T-helper 17 cell (primary cell): ENCODE data around the gene EPB41L4B. TPM values are rescaled to one million over a fixed set of nuclear protein-coding genes. Genes with fewer than 3 reads are reported as not detected.

Experiments used
- ATAC-seq: fragments of 150-1000 bp; cut with Tn5 transposase; 2 replicates; pipeline ENCODE4 v1.10.0; 2021; ENCODE audit warnings: mild to moderate bottlenecking, moderate library complexity
- DNase-seq, 3 donors: peaks; one replicate each; pipeline versions ENCODE4 v3.0.0 to v3.0.0-alpha.2; 2020 to 2021
- H3K9me3 ChIP-seq: one replicate; pipeline ENCODE4 v1.7.0; 2013; ENCODE audit warnings: low read length, mild to moderate bottlenecking; ENCODE audit not compliant: control insufficient read depth, poor library complexity, severe bottlenecking
- H3K27ac Mint-ChIP-seq: one replicate; pipeline ENCODE4 v1.8.0; 2022; ENCODE audit warnings: mild to moderate bottlenecking, moderate library complexity, mixed read lengths
- H3K27me3 Mint-ChIP-seq: one replicate; pipeline ENCODE4 v1.8.0; 2022; ENCODE audit warnings: mixed read lengths
- H3K36me3 Mint-ChIP-seq: one replicate; pipeline ENCODE4 v1.8.0; 2022; ENCODE audit warnings: low read depth, mixed read lengths
- H3K4me1 Mint-ChIP-seq: one replicate; pipeline ENCODE4 v1.8.0; 2022; ENCODE audit warnings: mild to moderate bottlenecking, mixed read lengths
- H3K4me3 Mint-ChIP-seq: one replicate; pipeline ENCODE4 v1.8.0; 2022; ENCODE audit warnings: mild to moderate bottlenecking, moderate library complexity, mixed read lengths
- total RNA-seq, 4 donors: library from RNA in 2 of 4; stranded (reverse) in 2 of 4; gene quantifications; one replicate each; pipeline ENCODE4 v1.2.3 and lab custom pipeline; 2022 to 2026

Gene EPB41L4B
- total RNA-seq, 2 donors from 2014 or later = not detected

GRCh38 chr9:109179801-109180523, 140.9 kb downstream of the EPB41L4B start:
- H3K4me3 Mint-ChIP-seq = no peak overlapping the region
- peaks cover 9% of the 10 kb centered on the region for H3K27me3 Mint-ChIP-seq
- H3K4me1 Mint-ChIP-seq = peaks cover 6% of the 10 kb centered on the region
- DNase-seq (no peak), ATAC-seq (no peak)
- H3K9me3 ChIP-seq = no peaks in the 10 kb centered on the region
- H3K27ac Mint-ChIP-seq = peak overlapping the region; percentile 56
- no peaks in the 10 kb centered on the region for H3K36me3 Mint-ChIP-seq

- H3K4me1 Mint-ChIP-seq = peaks cover 6% of the 10 kb centered on the region
- H3K27ac Mint-ChIP-seq = no peak overlapping the region
- no peaks in the 10 kb centered on the region for H3K9me3 ChIP-seq
- DNase-seq (no peak), ATAC-seq (no peak)
- no peaks in the 10 kb centered on the region for H3K36me3 Mint-ChIP-seq
- peaks cover 11% of the 10 kb centered on the region for H3K27me3 Mint-ChIP-seq
- no peak overlapping the region for H3K4me3 Mint-ChIP-seq
Observed at GRCh38 chr9:109176963-109177362, 143.9 kb downstream of the EPB41L4B start.

GRCh38 chr9:109176386-109176785, 144.5 kb downstream of the EPB41L4B start:
- Mint-ChIP-seq H3K4me1 (peaks cover 4% of the 10 kb centered on the region), H3K27ac (no peak overlapping the region), H3K36me3 (no peaks in the 10 kb centered on the region), H3K4me3 (no peak overlapping the region), H3K27me3 (peaks cover 16% of the 10 kb centered on the region)
- ATAC-seq = no peak
- no peaks in the 10 kb centered on the region for H3K9me3 ChIP-seq
- DNase-seq = no peak

- ATAC-seq (no peak), DNase-seq (no peak)
- peaks cover 29% of the 10 kb centered on the region for H3K27me3 Mint-ChIP-seq
- H3K4me3 Mint-ChIP-seq = no peak overlapping the region
- no peaks in the 10 kb centered on the region for H3K36me3 Mint-ChIP-seq
- no peak overlapping the region for H3K27ac Mint-ChIP-seq
- no peaks in the 10 kb centered on the region for H3K9me3 ChIP-seq
- H3K4me1 Mint-ChIP-seq = no peaks in the 10 kb centered on the region
Observed at GRCh38 chr9:109172935-109173334, 147.9 kb downstream of the EPB41L4B start.

GRCh38 chr9:109171926-109172325, 148.9 kb downstream of the EPB41L4B start:
- DNase-seq (no peak), ATAC-seq (no peak)
- H3K36me3 Mint-ChIP-seq = peaks cover 3% of the 10 kb centered on the region
- H3K4me1 Mint-ChIP-seq = peaks cover 2% of the 10 kb centered on the region
- no peak overlapping the region for H3K4me3 Mint-ChIP-seq
- no peaks in the 10 kb centered on the region for H3K9me3 ChIP-seq
- H3K27me3 Mint-ChIP-seq = peaks cover 38% of the 10 kb centered on the region
- H3K27ac Mint-ChIP-seq = no peak overlapping the region

GRCh38 chr9:109168170-109168569, 152.7 kb downstream of the EPB41L4B start:
- ATAC-seq = no peak
- Mint-ChIP-seq H3K36me3 (peaks cover 3% of the 10 kb centered on the region), H3K4me3 (no peak overlapping the region), H3K27ac (no peak overlapping the region), H3K4me1 (peaks cover 2% of the 10 kb centered on the region), H3K27me3 (peaks cover 66% of the 10 kb centered on the region)
- DNase-seq = no peak
- no peaks in the 10 kb centered on the region for H3K9me3 ChIP-seq

GRCh38 chr9:109167716-109168115, 153.1 kb downstream of the EPB41L4B start:
- peak overlapping the region; percentile 81 for H3K4me3 Mint-ChIP-seq
- ATAC-seq = no peak
- H3K27ac Mint-ChIP-seq = no peak overlapping the region

GRCh38 chr9:109166771-109167601, 153.9 kb downstream of the EPB41L4B start, which contains the start of gene FRRS1L:
Gene FRRS1L (minus strand): TSS chr9:109167249. CDS start chr9:109167138, 111 bp downstream.
- DNase-seq = no peak

More at GRCh38 chr9:109167716-109168115, 153.1 kb downstream of the EPB41L4B start:
- no peak for DNase-seq
- H3K27me3 Mint-ChIP-seq = peaks cover 71% of the 10 kb centered on the region
- H3K36me3 Mint-ChIP-seq = peaks cover 3% of the 10 kb centered on the region
- H3K9me3 ChIP-seq = no peaks in the 10 kb centered on the region
- H3K4me1 Mint-ChIP-seq = peaks cover 2% of the 10 kb centered on the region

GRCh38 chr9:109166171-109166770, 154.6 kb downstream of the EPB41L4B start:
- H3K27me3 Mint-ChIP-seq = peaks cover 63% of the 10 kb centered on the region
- H3K27ac Mint-ChIP-seq = no peak overlapping the region
- H3K9me3 ChIP-seq = no peaks in the 10 kb centered on the region
- H3K36me3 Mint-ChIP-seq = peaks cover 3% of the 10 kb centered on the region
- peaks cover 2% of the 10 kb centered on the region for H3K4me1 Mint-ChIP-seq
- H3K4me3 Mint-ChIP-seq = peak overlapping the region; percentile 22
- ATAC-seq = no peak
- no peak for DNase-seq

More at GRCh38 chr9:109166771-109167601, 153.9 kb downstream of the EPB41L4B start, which contains the start of gene FRRS1L:
- peaks cover 3% of the 10 kb centered on the region for H3K36me3 Mint-ChIP-seq
- H3K27me3 Mint-ChIP-seq = peaks cover 70% of the 10 kb centered on the region
- H3K9me3 ChIP-seq = no peaks in the 10 kb centered on the region
- H3K27ac Mint-ChIP-seq = no peak within 1 kb of the TSS
- H3K4me3 Mint-ChIP-seq = peak within 1 kb of the TSS; percentile 81
- peaks cover 2% of the 10 kb centered on the region for H3K4me1 Mint-ChIP-seq
- no peak for ATAC-seq

GRCh38 chr9:109164042-109164441, 156.8 kb downstream of the EPB41L4B start:
- H3K27me3 Mint-ChIP-seq = peaks cover 52% of the 10 kb centered on the region
- H3K36me3 Mint-ChIP-seq = peaks cover 6% of the 10 kb centered on the region
- no peak overlapping the region for H3K27ac Mint-ChIP-seq
- DNase-seq (no peak), ATAC-seq (no peak)
- H3K4me3 Mint-ChIP-seq = no peak overlapping the region
- no peaks in the 10 kb centered on the region for H3K9me3 ChIP-seq
- peaks cover 2% of the 10 kb centered on the region for H3K4me1 Mint-ChIP-seq

GRCh38 chr9:109163194-109163593, 157.7 kb downstream of the EPB41L4B start:
- Mint-ChIP-seq H3K27ac (no peak overlapping the region), H3K36me3 (peaks cover 6% of the 10 kb centered on the region), H3K4me1 (peaks cover 2% of the 10 kb centered on the region), H3K4me3 (no peak overlapping the region), H3K27me3 (peaks cover 46% of the 10 kb centered on the region)
- DNase-seq (no peak), ATAC-seq (no peak)
- H3K9me3 ChIP-seq = no peaks in the 10 kb centered on the region

- peaks cover 6% of the 10 kb centered on the region for H3K36me3 Mint-ChIP-seq
- peaks cover 41% of the 10 kb centered on the region for H3K27me3 Mint-ChIP-seq
- no peak for ATAC-seq
- H3K4me3 Mint-ChIP-seq = no peak overlapping the region
- no peak overlapping the region for H3K27ac Mint-ChIP-seq
- H3K9me3 ChIP-seq = no peaks in the 10 kb centered on the region
- peaks cover 2% of the 10 kb centered on the region for H3K4me1 Mint-ChIP-seq
- no peak for DNase-seq
Observed at GRCh38 chr9:109162677-109163076, 158.2 kb downstream of the EPB41L4B start.

- peaks cover 33% of the 10 kb centered on the region for H3K27me3 Mint-ChIP-seq
- DNase-seq (no peak), ATAC-seq (no peak)
- H3K4me3 Mint-ChIP-seq = no peak overlapping the region
- H3K27ac Mint-ChIP-seq = no peak overlapping the region
- no peaks in the 10 kb centered on the region for H3K4me1 Mint-ChIP-seq
- peaks cover 3% of the 10 kb centered on the region for H3K36me3 Mint-ChIP-seq
- no peaks in the 10 kb centered on the region for H3K9me3 ChIP-seq
Observed at GRCh38 chr9:109161471-109161870, 159.4 kb downstream of the EPB41L4B start.
